Endometrial microvascular endothelial cells (primary cell): ENCODE measurements around the gene EPM2AIP1. TPM values are rescaled to one million over a fixed set of nuclear protein-coding genes. Genes with fewer than 3 reads are reported as not detected.
"Not testable (repeated sequence)": the region's sequence is repeated elsewhere in the genome, so short reads cannot be mapped to it uniquely, and the experiment has no call there.

ENCODE experiments used
- in situ Hi-C: cut with HindIII; loops from 2 replicates; pipeline ENCODE4 v1.10.0; 2017; ENCODE audit warnings: low sequenced_read_pairs, low pct_unique_long_range_greater_than_20kb; ENCODE audit errors: inconsistent ontology term
- total RNA-seq: library from RNA; depleted of rRNA; stranded (reverse); fragments of >200 nt; gene quantifications from one replicate; pipeline ENCODE4 v1.2.3, GENCODE V29; 2015; ENCODE audit errors: inconsistent ontology term

The EPM2AIP1 gene
- total RNA-seq: 8.8 TPM

- in situ Hi-C loops: no loop called here
Observed at GRCh38 chr3:36992806-36993325, at the start of gene EPM2AIP1. EPM2AIP1 (minus strand) TSS chr3:36993131; CDS start chr3:36993077, 54 bp downstream.

- in situ Hi-C loops: not testable (repeated sequence)
Observed at GRCh38 chr3:37042712-37043111, 49.8 kb upstream of the EPM2AIP1 start.

- in situ Hi-C loops: no loop called here
Observed at GRCh38 chr3:37041546-37042195, 48.7 kb upstream of the EPM2AIP1 start.

- in situ Hi-C loops: no loop called here
Observed at GRCh38 chr3:37040231-37040630, 47.3 kb upstream of the EPM2AIP1 start.

- in situ Hi-C loops: no loop called here
Observed at GRCh38 chr3:37039161-37039846, 46.4 kb upstream of the EPM2AIP1 start.

- in situ Hi-C loops: no loop called here
Observed at GRCh38 chr3:37037352-37037751, 44.4 kb upstream of the EPM2AIP1 start.

- in situ Hi-C loops: no loop called here
Observed at GRCh38 chr3:37032961-37033360, 40.0 kb upstream of the EPM2AIP1 start.

- in situ Hi-C loops: no loop called here
Observed at GRCh38 chr3:37031096-37031682, 38.3 kb upstream of the EPM2AIP1 start.

GRCh38 chr3:37030588-37030987 lies 37.7 kb upstream of the EPM2AIP1 start:
- in situ Hi-C loops: no loop called here

GRCh38 chr3:37029516-37030163 lies 36.7 kb upstream of the EPM2AIP1 start:
- in situ Hi-C loops: no loop called here

GRCh38 chr3:37029111-37029510 lies 36.2 kb upstream of the EPM2AIP1 start:
- in situ Hi-C loops: no loop called here

- in situ Hi-C loops: no loop called here
Observed at GRCh38 chr3:37028329-37028728, 35.4 kb upstream of the EPM2AIP1 start.

- in situ Hi-C loops: no loop called here
Observed at GRCh38 chr3:37026851-37027250, 33.9 kb upstream of the EPM2AIP1 start.

- in situ Hi-C loops: no loop called here
Observed at GRCh38 chr3:37025561-37026335, 32.8 kb upstream of the EPM2AIP1 start.

GRCh38 chr3:37024820-37025405 lies 32.0 kb upstream of the EPM2AIP1 start:
- in situ Hi-C loops: no loop called here

- in situ Hi-C loops: no loop called here
Observed at GRCh38 chr3:37024092-37024491, 31.2 kb upstream of the EPM2AIP1 start.

GRCh38 chr3:37017683-37018082 lies 24.8 kb upstream of the EPM2AIP1 start:
- in situ Hi-C loops: no loop called here

- in situ Hi-C loops: no loop called here
Observed at GRCh38 chr3:37016903-37017302, 24.0 kb upstream of the EPM2AIP1 start.
